HepG2 (cell line): ENCODE results near the gene PPM1H. TPM values are rescaled to one million over a fixed set of nuclear protein-coding genes. Genes with fewer than 3 reads are reported as not detected.

Experiments used
- BCL6 ChIP-seq: IDR thresholded peaks from 2 replicates; pipeline ENCODE4 v1.6.1; 2016; ENCODE audit warnings: missing genetic modification reagents, missing compliant biosample characterization
- GTF2F1 ChIP-seq: fragments of 150-350 bp; IDR thresholded peaks from 2 replicates; pipeline ENCODE4 v1.6.1; 2014; ENCODE audit warnings: low read length
- SAP130 ChIP-seq: IDR thresholded peaks from 2 replicates; pipeline ENCODE4 v1.6.1; 2016; ENCODE audit warnings: low read depth
- ZFP90 ChIP-seq: sonication (generic); formaldehyde crosslinking; IDR thresholded peaks from 2 replicates; pipeline ENCODE4 v1.8.0; 2022; ENCODE audit warnings: missing genetic modification reagents, mild to moderate bottlenecking, inconsistent platforms, borderline replicate concordance
- polyA plus RNA-seq, 8 experiments: library from polyadenylated mRNA; depleted of rRNA in 3 of 8; stranded (reverse) in 7 of 8; unstranded in 1 of 8; fragments of >200 nt; fragmentation: Illumina TruSeq in 4 of 8; extraction: Trizol in 4 of 8; gene quantifications; 2 replicates each; pipeline versions ENCODE4 v1.2.1 to v1.2.3, GENCODE V29; 2011 to 2016; ENCODE audit warnings: low read depth in 4 of 8, missing spikeins in 1 of 8, mixed read lengths in 1 of 8; ENCODE audit not compliant: insufficient read depth in 1 of 8
- total RNA-seq, 5 experiments: library from RNA; depleted of rRNA; stranded (reverse); fragments of >200 nt; fragmentation: Illumina TruSeq; extraction: Trizol; gene quantifications; 2 replicates each; pipeline ENCODE4 v1.2.3, GENCODE V29; 2016; ENCODE audit warnings: low read depth in 1 of 5
- TF ChIP-seq, protein P1 (sequence below), 2 experiments: fragments of 450-650 bp in 1 of 2; sonication (generic) in 1 of 2; formaldehyde crosslinking in 1 of 2; IDR thresholded peaks; 2 replicates each; pipeline versions ENCODE4 v1.6.1 to v1.8.0; 2016 to 2022; ENCODE audit warnings: antibody characterized with exemption in 1 of 2, mild to moderate bottlenecking in 1 of 2, missing genetic modification reagents in 1 of 2
- TF ChIP-seq, protein P2 (sequence below): sonication (generic); formaldehyde crosslinking; IDR thresholded peaks from 2 replicates; pipeline ENCODE4 v1.4.0; 2020; ENCODE audit warnings: missing genetic modification reagents, mild to moderate bottlenecking, borderline replicate concordance
- TF ChIP-seq, protein P3 (sequence below): sonication (generic); formaldehyde crosslinking; IDR thresholded peaks from 2 replicates; pipeline ENCODE4 v1.9.0; 2021; ENCODE audit warnings: mild to moderate bottlenecking, missing genetic modification reagents

The PPM1H gene
- total and polyA plus RNA-seq, 2 of the 13 experiments (the other 11 are each of a cell fraction or from before 2014, with no cell fraction given), result 29.1 to 38.1 TPM

DNA sequence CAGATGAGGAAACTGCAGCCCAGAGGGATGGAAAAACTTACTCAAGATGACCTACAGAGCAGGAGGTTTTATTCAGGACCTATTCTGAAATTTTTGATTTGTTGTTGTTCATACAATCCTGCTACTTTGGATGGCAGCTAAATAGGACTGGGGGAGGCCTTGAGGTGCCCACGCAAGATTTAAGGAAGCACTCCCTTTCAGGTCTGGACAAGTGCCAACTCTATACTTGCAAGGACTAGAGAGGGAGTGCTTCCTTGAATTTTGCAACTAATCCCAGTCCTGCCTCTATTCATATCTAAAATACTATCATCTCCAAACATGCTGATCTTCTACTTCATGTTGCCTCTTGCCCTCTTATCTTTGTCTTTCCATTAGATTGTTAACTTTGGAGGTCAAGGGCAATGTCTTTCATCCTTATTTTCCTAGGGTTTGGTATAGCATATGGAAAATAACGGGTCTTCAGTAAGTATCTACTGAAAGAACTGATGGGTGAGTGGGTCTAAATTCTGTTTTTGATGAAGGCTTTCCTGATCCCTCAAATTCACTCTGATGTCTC is 28.6 kb upstream of the PPM1H start (continued):
- TF ChIP-seq, protein P1, sequence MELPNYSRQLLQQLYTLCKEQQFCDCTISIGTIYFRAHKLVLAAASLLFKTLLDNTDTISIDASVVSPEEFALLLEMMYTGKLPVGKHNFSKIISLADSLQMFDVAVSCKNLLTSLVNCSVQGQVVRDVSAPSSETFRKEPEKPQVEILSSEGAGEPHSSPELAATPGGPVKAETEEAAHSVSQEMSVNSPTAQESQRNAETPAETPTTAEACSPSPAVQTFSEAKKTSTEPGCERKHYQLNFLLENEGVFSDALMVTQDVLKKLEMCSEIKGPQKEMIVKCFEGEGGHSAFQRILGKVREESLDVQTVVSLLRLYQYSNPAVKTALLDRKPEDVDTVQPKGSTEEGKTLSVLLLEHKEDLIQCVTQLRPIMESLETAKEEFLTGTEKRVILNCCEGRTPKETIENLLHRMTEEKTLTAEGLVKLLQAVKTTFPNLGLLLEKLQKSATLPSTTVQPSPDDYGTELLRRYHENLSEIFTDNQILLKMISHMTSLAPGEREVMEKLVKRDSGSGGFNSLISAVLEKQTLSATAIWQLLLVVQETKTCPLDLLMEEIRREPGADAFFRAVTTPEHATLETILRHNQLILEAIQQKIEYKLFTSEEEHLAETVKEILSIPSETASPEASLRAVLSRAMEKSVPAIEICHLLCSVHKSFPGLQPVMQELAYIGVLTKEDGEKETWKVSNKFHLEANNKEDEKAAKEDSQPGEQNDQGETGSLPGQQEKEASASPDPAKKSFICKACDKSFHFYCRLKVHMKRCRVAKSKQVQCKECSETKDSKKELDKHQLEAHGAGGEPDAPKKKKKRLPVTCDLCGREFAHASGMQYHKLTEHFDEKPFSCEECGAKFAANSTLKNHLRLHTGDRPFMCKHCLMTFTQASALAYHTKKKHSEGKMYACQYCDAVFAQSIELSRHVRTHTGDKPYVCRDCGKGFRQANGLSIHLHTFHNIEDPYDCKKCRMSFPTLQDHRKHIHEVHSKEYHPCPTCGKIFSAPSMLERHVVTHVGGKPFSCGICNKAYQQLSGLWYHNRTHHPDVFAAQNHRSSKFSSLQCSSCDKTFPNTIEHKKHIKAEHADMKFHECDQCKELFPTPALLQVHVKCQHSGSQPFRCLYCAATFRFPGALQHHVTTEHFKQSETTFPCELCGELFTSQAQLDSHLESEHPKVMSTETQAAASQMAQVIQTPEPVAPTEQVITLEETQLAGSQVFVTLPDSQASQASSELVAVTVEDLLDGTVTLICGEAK (IDR thresholded peaks at IDR 0.05), result no peak
- TF ChIP-seq, protein P1 (CRISPR knock-in tag; IDR thresholded peaks at IDR 0.05), result no peak
- TF ChIP-seq ZFP90 (CRISPR knock-in tag) (no peak), SAP130 (CRISPR knock-in tag) (0 out of 2 replicates have a peak, but pooled peaks have one; percentile 14), BCL6 (CRISPR knock-in tag) (0 out of 2 replicates have a peak, but pooled peaks have one; percentile 42), GTF2F1 (no peak)
- TF ChIP-seq, protein P2, sequence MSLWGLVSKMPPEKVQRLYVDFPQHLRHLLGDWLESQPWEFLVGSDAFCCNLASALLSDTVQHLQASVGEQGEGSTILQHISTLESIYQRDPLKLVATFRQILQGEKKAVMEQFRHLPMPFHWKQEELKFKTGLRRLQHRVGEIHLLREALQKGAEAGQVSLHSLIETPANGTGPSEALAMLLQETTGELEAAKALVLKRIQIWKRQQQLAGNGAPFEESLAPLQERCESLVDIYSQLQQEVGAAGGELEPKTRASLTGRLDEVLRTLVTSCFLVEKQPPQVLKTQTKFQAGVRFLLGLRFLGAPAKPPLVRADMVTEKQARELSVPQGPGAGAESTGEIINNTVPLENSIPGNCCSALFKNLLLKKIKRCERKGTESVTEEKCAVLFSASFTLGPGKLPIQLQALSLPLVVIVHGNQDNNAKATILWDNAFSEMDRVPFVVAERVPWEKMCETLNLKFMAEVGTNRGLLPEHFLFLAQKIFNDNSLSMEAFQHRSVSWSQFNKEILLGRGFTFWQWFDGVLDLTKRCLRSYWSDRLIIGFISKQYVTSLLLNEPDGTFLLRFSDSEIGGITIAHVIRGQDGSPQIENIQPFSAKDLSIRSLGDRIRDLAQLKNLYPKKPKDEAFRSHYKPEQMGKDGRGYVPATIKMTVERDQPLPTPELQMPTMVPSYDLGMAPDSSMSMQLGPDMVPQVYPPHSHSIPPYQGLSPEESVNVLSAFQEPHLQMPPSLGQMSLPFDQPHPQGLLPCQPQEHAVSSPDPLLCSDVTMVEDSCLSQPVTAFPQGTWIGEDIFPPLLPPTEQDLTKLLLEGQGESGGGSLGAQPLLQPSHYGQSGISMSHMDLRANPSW (CRISPR knock-in tag), result no peak
- TF ChIP-seq, protein P3, sequence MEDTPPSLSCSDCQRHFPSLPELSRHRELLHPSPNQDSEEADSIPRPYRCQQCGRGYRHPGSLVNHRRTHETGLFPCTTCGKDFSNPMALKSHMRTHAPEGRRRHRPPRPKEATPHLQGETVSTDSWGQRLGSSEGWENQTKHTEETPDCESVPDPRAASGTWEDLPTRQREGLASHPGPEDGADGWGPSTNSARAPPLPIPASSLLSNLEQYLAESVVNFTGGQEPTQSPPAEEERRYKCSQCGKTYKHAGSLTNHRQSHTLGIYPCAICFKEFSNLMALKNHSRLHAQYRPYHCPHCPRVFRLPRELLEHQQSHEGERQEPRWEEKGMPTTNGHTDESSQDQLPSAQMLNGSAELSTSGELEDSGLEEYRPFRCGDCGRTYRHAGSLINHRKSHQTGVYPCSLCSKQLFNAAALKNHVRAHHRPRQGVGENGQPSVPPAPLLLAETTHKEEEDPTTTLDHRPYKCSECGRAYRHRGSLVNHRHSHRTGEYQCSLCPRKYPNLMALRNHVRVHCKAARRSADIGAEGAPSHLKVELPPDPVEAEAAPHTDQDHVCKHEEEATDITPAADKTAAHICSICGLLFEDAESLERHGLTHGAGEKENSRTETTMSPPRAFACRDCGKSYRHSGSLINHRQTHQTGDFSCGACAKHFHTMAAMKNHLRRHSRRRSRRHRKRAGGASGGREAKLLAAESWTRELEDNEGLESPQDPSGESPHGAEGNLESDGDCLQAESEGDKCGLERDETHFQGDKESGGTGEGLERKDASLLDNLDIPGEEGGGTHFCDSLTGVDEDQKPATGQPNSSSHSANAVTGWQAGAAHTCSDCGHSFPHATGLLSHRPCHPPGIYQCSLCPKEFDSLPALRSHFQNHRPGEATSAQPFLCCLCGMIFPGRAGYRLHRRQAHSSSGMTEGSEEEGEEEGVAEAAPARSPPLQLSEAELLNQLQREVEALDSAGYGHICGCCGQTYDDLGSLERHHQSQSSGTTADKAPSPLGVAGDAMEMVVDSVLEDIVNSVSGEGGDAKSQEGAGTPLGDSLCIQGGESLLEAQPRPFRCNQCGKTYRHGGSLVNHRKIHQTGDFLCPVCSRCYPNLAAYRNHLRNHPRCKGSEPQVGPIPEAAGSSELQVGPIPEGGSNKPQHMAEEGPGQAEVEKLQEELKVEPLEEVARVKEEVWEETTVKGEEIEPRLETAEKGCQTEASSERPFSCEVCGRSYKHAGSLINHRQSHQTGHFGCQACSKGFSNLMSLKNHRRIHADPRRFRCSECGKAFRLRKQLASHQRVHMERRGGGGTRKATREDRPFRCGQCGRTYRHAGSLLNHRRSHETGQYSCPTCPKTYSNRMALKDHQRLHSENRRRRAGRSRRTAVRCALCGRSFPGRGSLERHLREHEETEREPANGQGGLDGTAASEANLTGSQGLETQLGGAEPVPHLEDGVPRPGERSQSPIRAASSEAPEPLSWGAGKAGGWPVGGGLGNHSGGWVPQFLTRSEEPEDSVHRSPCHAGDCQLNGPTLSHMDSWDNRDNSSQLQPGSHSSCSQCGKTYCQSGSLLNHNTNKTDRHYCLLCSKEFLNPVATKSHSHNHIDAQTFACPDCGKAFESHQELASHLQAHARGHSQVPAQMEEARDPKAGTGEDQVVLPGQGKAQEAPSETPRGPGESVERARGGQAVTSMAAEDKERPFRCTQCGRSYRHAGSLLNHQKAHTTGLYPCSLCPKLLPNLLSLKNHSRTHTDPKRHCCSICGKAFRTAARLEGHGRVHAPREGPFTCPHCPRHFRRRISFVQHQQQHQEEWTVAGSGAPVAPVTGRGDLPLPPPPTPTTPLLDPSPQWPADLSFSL, result no peak
